ENCODE data around the gene KIFAP3.
"Not testable (repeated sequence)": the region's sequence is repeated elsewhere in the genome, so short reads cannot be mapped to it uniquely, and the experiment has no call there.

DNA sequence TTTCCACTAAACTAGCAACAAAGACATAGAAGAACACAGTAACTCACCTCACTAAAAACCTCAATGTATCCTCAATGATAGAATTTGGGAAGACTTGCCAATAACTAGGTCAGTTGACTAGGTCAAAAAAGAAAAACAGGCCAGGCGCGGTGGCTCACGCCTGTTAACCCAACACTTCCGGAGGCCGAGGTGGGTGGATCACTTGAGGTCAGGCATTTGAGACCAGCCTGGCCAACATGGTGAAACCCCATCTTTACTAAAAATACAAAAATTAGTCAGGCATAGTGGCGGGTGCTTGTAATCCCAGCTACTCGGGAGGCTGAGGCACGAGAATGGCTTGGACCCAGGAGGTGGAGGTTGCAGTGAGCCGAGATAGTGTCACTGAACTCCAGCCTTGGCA, 156.3 kb downstream of the KIFAP3 start:
- TF ChIP-seq EZH2 (IDR thresholded peaks at IDR 0.05); POLR2AphosphoS5 (IDR thresholded peaks at IDR 0.05; ENCODE audit: borderline replicate concordance, low read depth, low read length): not testable (repeated sequence)
